RWPE1 (cell line): ENCODE measurements around the gene THEM4.

Experiments
- CTCF ChIA-PET: fragments of 350-600 bp; sonication (Branson Sonifier 250); formaldehyde crosslinking; extraction: SDS; loops from one replicate; lab custom pipeline; 2021; lab: Yijun Ruan, JAX
- POLR2A ChIA-PET: fragments of 400-600 bp; formaldehyde crosslinking; extraction: SDS; loops from one replicate; lab custom pipeline; 2020; ENCODE audit warnings: antibody characterized with exemption; ENCODE audit not compliant: low non-redundant PET; lab: Yijun Ruan, JAX
- DNase-seq: peaks from one replicate; pipeline ENCODE4 v3.0.0; 2012; ENCODE audit warnings: low spot score
- H3K27ac ChIP-seq: fragments of 450-650 bp; 2 replicates; pipeline ENCODE4 v1.5.1; 2017
- TF ChIP-seq, protein P1 (sequence below): fragments of 450-650 bp; conservative IDR thresholded peaks from 2 replicates; pipeline ENCODE4 v1.5.1; 2017; ENCODE audit warnings: low read depth, mild to moderate bottlenecking

THEM4 gene

DNA sequence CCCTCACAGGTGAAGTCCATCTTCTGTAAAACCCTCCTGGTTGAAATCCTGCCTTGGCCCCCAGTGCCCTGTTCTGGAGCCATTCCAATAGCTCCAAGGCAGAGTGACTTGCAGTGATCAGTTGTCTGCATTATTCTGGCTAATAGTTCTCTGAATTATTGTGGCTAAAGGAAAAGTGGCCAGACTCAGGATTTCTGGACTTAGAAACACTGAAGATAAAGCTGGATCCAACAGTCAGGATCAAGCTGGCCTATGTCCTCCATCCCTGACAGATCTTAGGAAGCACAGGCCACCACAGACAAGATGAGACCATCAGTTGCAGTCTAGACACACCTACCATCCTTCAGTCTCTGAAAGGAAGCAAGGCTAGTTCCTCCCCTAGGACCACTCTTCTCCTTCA is 68.9 kb downstream of the THEM4 start:
- POLR2A ChIA-PET, result interaction anchor here (0.6 kb wide), 1 partner anchor 152 kb away, joined by 4 read pairs; no protein-coding TSS in a partner anchor
- TF ChIP-seq, protein P1, sequence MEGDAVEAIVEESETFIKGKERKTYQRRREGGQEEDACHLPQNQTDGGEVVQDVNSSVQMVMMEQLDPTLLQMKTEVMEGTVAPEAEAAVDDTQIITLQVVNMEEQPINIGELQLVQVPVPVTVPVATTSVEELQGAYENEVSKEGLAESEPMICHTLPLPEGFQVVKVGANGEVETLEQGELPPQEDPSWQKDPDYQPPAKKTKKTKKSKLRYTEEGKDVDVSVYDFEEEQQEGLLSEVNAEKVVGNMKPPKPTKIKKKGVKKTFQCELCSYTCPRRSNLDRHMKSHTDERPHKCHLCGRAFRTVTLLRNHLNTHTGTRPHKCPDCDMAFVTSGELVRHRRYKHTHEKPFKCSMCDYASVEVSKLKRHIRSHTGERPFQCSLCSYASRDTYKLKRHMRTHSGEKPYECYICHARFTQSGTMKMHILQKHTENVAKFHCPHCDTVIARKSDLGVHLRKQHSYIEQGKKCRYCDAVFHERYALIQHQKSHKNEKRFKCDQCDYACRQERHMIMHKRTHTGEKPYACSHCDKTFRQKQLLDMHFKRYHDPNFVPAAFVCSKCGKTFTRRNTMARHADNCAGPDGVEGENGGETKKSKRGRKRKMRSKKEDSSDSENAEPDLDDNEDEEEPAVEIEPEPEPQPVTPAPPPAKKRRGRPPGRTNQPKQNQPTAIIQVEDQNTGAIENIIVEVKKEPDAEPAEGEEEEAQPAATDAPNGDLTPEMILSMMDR, result no peak
- CTCF ChIA-PET, result interaction anchor here (0.6 to 0.8 kb wide), 2 partner anchors 10 to 147 kb away, joined by 3 to 4 read pairs; no protein-coding TSS in a partner anchor
- no peak for DNase-seq
- H3K27ac ChIP-seq, result peak overlapping the region; percentile 73

DNA sequence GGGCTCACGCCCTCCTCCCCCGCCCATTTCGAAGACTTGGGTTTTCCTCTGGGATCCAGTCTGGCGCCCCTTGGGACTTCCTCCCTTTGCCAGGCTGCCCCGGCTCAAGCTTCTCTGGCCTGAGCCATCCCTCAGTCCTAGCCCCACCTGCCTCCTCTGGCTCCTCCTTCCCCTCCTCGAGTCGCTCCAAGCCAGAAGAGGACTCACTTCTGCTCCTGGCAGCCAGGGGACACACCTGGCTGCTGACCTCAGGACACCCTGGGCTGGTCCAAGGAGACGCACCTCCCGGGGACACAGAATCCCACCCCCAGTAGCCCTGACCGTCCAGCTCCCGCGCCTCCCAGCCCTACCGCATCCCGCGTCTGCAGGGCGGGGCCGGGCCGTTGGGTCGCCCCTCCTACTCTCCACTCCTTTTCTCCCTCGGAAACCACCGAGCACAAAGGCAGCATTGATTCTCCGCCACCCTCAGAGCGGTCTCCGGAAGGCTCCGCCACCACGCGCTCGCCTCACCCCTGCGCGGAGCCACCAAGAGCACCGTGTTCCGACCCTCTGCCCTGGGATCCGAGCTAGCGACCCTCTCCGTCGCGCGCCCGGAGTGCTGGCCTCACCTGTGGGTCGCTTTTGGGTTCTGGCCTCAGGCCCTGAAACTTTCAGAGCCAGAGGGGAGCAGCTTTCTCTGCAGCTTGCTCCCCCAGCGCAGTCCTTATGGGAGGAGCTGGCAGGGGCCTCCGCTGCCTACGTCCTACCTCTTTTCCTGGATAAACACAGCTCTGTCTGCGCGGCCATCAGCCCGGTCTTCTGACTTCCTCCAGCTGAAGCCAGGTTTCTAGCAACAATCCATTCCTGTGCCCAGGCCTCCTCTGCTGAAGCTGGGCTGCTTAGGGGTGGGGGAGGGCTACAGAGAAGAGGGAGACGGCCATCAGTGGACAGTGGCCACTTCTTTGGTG is 69.6 kb downstream of the THEM4 start, which contains the start of gene C2CD4D:
Gene C2CD4D (minus strand): TSS at position 364 of the 947 bp plus-strand sequence. CDS start 831 bp downstream, outside the sequence.
- TF ChIP-seq, protein P1, result no peak
- H3K27ac ChIP-seq, result peak within 1 kb of the TSS; percentile 73
- ChIA-PET POLR2A (interaction anchor here (0.6 kb wide), 2 partner anchors 50 to 152 kb away, joined by 3 to 4 read pairs; no protein-coding TSS in a partner anchor), CTCF (interaction anchor here (0.6 to 0.8 kb wide), 2 partner anchors 9 to 146 kb away, joined by 3 to 4 read pairs; no protein-coding TSS in a partner anchor)
- DNase-seq, result peak; percentile 69

DNA sequence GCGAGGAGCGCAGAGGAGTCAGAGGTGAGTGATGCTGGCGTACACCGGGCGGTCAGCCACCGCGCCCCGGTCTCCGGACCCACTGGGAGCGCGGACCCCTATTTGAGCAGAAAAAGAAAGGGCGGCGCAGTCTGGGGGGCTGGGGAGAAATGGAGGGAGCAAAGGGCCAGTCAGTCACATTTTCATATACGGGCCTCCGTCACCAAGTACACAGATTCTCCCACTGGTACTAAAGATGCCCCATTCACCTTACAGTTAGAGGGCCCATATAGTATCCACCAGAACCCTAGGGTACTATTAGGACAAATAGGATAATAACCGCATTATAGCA is 70.3 kb downstream of the THEM4 start:
- TF ChIP-seq, protein P1, result no peak
- POLR2A ChIA-PET, result interaction anchor here (0.6 kb wide), 1 partner anchor 50 kb away, joined by 3 read pairs; no protein-coding TSS in a partner anchor
- DNase-seq, result no peak
- CTCF ChIA-PET, result no interaction called here
- peak overlapping the region; percentile 73 for H3K27ac ChIP-seq

DNA sequence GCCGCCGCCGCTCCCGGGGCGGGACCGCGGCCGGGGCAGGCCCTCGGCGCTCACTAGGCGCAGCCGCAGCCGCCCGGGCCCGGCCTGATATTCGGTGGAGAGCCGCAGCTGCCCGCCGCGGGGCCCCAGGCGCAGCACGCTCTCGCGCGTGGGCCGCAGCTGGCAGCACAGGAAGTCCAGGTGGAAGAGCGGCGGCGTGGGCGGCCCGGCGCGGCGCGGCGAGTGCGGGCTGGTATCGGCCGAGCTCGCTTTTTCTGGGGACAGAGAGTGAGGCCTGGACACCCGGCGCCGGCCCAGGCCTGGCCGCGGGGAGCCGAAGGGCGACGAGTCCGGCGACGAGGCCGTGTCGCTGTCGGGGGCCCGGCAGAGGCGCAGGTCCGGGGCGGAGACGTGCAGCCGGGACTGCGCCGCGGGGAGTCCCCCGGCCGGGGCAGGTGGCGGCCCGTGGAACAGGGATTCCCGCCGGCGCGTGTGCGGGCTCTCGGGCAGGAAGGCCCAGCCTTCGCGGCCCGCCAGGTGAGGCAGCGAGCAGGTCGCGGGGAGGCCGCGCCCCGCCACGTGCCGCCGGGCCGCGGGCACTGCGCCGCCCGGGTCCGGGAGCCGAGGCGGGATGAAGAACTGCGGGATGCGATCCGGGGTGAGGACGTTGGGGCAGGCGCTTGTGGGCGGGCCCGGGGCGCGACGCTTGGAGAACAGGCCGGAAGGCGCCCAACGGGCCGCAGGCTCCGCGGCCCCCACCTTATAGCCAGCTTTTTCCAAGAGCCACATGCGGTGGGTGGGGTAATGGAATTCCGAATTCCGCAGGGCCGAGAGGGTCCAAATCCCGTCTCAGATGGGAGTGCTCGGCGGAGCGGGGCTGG is 70.9 kb downstream of the THEM4 start:
- peak overlapping the region; percentile 77; the same call in 1 of the 2 replicates for H3K27ac ChIP-seq
- TF ChIP-seq, protein P1, result no peak
- CTCF ChIA-PET, result no interaction called here
- POLR2A ChIA-PET, result no interaction called here
- no peak for DNase-seq

DNA sequence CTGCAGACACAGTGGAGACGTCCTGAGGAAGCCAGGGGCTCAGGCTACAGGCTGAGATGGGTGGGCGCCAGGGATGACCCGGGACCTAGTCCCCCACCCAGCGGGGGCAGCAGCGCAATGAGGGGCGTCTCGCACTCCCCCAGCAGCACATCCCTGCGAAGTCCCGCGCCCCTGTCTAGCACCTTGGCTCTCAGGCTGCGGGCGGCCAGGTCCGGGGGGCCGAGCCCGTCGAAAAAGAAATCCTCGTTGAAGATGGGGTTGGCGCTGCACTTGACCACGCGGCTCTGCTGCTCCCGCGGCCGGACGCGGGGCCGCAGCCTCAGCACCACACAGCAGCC is 71.5 kb downstream of the THEM4 start:
- CTCF ChIA-PET, result no interaction called here
- TF ChIP-seq, protein P1, result no peak

More for the DNA sequence above, 71.5 kb downstream of the THEM4 start:
- H3K27ac ChIP-seq, result peak overlapping the region; percentile 77
- no peak for DNase-seq
- POLR2A ChIA-PET, result interaction anchor here (0.8 kb wide), 1 partner anchor 65 kb away, joined by 3 read pairs; no protein-coding TSS in a partner anchor
